ENCODE results near the gene C1QA. TPM values are rescaled to one million over a fixed set of nuclear protein-coding genes. Genes with fewer than 3 reads are reported as not detected.

Gene C1QA
- total RNA-seq, 2 donors from 2014 or later: 29.7 to 68.0 TPM

DNA sequence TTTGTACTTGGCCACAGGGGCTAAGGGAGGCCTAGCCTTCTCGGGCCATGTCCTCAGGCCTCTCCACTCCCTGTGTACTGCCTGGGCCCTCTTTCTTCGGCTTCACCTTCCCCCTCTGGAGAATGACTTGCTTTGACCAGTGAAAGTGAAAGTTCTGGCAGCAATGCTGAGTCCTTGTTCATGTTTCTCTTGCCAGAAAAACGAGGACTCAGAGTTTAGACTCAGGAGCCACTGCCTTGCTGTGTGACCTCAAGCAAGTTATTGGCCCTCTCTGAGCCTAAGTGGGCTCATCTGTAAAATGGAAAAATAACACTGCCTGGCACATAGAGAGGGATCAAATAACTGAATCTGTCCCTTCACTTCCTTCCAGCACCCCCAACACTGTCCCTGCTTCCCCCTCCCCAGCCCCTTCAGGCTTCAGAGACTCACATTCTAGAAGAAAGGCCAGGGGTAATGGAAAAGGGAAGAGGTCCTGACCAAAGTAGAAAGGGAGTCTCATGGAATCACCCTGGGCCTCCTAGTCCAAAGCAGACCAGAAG is 1.5 kb downstream of the C1QA start:
- no peak overlapping the region for H3K27ac ChIP-seq
- ATAC-seq: no peak
- TF ChIP-seq POLR2A (IDR thresholded peaks at IDR 0.05): no peak
- TF ChIP-seq, protein P1, sequence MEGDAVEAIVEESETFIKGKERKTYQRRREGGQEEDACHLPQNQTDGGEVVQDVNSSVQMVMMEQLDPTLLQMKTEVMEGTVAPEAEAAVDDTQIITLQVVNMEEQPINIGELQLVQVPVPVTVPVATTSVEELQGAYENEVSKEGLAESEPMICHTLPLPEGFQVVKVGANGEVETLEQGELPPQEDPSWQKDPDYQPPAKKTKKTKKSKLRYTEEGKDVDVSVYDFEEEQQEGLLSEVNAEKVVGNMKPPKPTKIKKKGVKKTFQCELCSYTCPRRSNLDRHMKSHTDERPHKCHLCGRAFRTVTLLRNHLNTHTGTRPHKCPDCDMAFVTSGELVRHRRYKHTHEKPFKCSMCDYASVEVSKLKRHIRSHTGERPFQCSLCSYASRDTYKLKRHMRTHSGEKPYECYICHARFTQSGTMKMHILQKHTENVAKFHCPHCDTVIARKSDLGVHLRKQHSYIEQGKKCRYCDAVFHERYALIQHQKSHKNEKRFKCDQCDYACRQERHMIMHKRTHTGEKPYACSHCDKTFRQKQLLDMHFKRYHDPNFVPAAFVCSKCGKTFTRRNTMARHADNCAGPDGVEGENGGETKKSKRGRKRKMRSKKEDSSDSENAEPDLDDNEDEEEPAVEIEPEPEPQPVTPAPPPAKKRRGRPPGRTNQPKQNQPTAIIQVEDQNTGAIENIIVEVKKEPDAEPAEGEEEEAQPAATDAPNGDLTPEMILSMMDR (IDR thresholded peaks at IDR 0.05): no peak

DNA sequence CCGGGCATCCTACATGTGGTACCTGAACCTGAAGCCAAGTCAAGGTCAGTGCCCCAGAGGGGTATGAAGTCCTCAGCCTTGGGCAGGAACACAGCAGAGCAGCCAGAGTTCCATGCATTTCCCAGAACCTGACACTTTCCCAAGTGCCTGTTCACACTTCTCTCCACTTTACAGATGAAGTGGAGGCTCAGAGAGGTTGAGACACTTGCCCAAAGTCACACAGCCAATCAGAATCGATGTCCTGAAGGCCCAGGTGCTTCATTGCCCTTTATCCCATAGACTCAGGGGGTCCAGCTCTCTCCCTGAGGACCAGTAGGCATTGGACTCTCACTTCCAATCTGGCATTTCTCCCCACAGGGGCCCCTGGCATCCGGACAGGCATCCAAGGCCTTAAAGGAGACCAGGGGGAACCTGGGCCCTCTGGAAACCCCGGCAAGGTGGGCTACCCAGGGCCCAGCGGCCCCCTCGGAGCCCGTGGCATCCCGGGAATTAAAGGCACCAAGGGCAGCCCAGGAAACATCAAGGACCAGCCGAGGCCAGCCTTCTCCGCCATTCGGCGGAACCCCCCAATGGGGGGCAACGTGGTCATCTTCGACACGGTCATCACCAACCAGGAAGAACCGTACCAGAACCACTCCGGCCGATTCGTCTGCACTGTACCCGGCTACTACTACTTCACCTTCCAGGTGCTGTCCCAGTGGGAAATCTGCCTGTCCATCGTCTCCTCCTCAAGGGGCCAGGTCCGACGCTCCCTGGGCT is 2.2 kb downstream of the C1QA start:
- Histone ChIP-seq H3K9me3 (no peaks in the 10 kb centered on the region), H3K36me3 (replicated peaks in 1 of 2; ENCODE audit: insufficient read depth in 1 of 2, low read depth in 2 of 2) (no peaks in the 10 kb centered on the region), H3K27ac (no peak overlapping the region), H3K4me1 (peaks cover 14% of the 10 kb centered on the region), H3K27me3 (no peaks in the 10 kb centered on the region), H3K4me3 (no peak overlapping the region)
- TF ChIP-seq POLR2A (IDR thresholded peaks at IDR 0.05): no peak
- TF ChIP-seq, protein P1 (IDR thresholded peaks at IDR 0.05): no peak
- intact Hi-C loops (cut with DNase I): no loop called here
- DNase-seq (no peak), ATAC-seq (no peak)
- 85 to 97% methylated on average over 6 to 19 of the region's 23 CpGs for WGBS, 2 donors

More for the DNA sequence above, 1.5 kb downstream of the C1QA start:
- no peak overlapping the region for H3K4me3 ChIP-seq
- no peaks in the 10 kb centered on the region for H3K36me3 ChIP-seq (replicated peaks in 1 of 2; ENCODE audit: insufficient read depth in 1 of 2, low read depth in 2 of 2)
- H3K9me3 ChIP-seq: no peaks in the 10 kb centered on the region
- intact Hi-C loops (cut with DNase I): no loop called here
- no peak for DNase-seq
- H3K27me3 ChIP-seq: no peaks in the 10 kb centered on the region
- WGBS, 2 donors: 42 to 62% methylated on average over 3 of the region's 3 CpGs
- H3K4me1 ChIP-seq: peaks cover 14% of the 10 kb centered on the region

DNA sequence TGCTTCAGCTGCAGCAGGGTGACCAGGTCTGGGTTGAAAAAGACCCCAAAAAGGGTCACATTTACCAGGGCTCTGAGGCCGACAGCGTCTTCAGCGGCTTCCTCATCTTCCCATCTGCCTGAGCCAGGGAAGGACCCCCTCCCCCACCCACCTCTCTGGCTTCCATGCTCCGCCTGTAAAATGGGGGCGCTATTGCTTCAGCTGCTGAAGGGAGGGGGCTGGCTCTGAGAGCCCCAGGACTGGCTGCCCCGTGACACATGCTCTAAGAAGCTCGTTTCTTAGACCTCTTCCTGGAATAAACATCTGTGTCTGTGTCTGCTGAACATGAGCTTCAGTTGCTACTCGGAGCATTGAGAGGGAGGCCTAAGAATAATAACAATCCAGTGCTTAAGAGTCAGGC is 2.9 kb downstream of the C1QA start:
- ATAC-seq: no peak
- WGBS, 2 donors: 51 to 74% methylated on average over 8 of the region's 8 CpGs

DNA sequence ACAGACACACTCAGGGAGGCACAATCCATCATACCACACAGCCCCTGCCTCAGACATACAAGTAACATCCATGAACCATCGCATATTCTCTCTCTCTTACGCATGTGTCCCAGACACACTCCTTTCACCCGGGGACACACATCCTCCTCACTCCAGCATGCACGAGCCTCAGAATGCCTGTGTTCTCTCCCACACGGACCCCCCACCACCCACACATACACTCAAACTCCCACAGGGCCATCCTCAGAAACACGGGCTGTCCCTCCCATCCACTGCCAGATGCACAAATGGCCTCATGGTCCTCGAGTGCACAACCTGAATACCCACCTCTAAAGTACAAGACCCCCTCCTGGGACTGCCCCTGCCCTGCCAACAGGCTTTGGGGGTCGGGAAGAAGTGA is 4.8 kb downstream of the C1QA start:
- Histone ChIP-seq H3K27ac (no peak overlapping the region), H3K36me3 (replicated peaks in 1 of 2; ENCODE audit: insufficient read depth in 1 of 2, low read depth in 2 of 2) (no peaks in the 10 kb centered on the region), H3K27me3 (no peaks in the 10 kb centered on the region), H3K9me3 (no peaks in the 10 kb centered on the region), H3K4me1 (peaks cover 5% of the 10 kb centered on the region), H3K4me3 (no peak overlapping the region)
- 56 to 71% methylated on average over 8 of the region's 8 CpGs for WGBS, 2 donors
- no peak for TF ChIP-seq POLR2A (IDR thresholded peaks at IDR 0.05)
- TF ChIP-seq, protein P1 (IDR thresholded peaks at IDR 0.05): no peak
- no peak for ATAC-seq
- intact Hi-C loops (cut with DNase I): loop anchor here (10.0 kb wide), 2 partner anchors 116 to 536 kb away; no protein-coding TSS in a partner anchor
- no peak for DNase-seq

More for the DNA sequence above, 2.9 kb downstream of the C1QA start:
- intact Hi-C loops (cut with DNase I): no loop called here
- H3K9me3 ChIP-seq: no peaks in the 10 kb centered on the region
- H3K4me1 ChIP-seq: peaks cover 14% of the 10 kb centered on the region
- H3K36me3 ChIP-seq (replicated peaks in 1 of 2; ENCODE audit: insufficient read depth in 1 of 2, low read depth in 2 of 2): no peaks in the 10 kb centered on the region
- no peak overlapping the region for H3K4me3 ChIP-seq
- no peak for DNase-seq
- H3K27ac ChIP-seq: no peak overlapping the region
- no peaks in the 10 kb centered on the region for H3K27me3 ChIP-seq
- TF ChIP-seq, protein P1 (IDR thresholded peaks at IDR 0.05): no peak
